ENCODE results near the gene OGA. TPM values are rescaled to one million over a fixed set of nuclear protein-coding genes. Genes with fewer than 3 reads are reported as not detected.

Gene OGA
- polyA plus RNA-seq, 3 donors, result 6.9 to 104 (median 15.3) TPM

- H2AFZ ChIP-seq (ENCODE audit: insufficient read depth, low read depth, low read length, poor library complexity, severe bottlenecking), result no peak overlapping the region
- intact Hi-C loops (cut with micrococcal nuclease), result no loop called here
- H3K79me2 ChIP-seq (ENCODE audit: insufficient read depth, low read length), result peaks cover 64% of the 10 kb centered on the region
- no peaks in the 10 kb centered on the region for H3K27me3 ChIP-seq (ENCODE audit: control insufficient read depth in 2 of 2, insufficient read depth in 2 of 2, low read length in 2 of 2)
- H3K9ac ChIP-seq (ENCODE audit: insufficient read depth, low read length, poor library complexity, severe bottlenecking), result no peak overlapping the region
- Mint-ChIP-seq H3K4me1 (no peaks in the 10 kb centered on the region), H3K4me3 (no peak overlapping the region), H3K27ac (peak overlapping the region in 1 of 7 donors; percentile 62), H3K9me3 (no peaks in the 10 kb centered on the region), H3K36me3 (peaks cover 58 to 95% of the 10 kb centered on the region in 2 donors), H3K27me3 (ENCODE audit: low read depth in 3 of 3) (no peaks in the 10 kb centered on the region)
- no peaks in the 10 kb centered on the region for H3K4me1 ChIP-seq (ENCODE audit: control insufficient read depth in 1 of 2, insufficient read depth in 2 of 2, low read length in 2 of 2)
- H3K36me3 ChIP-seq (replicated peaks in 1 of 2; ENCODE audit: control insufficient read depth in 1 of 2, insufficient read depth in 2 of 2, low read length in 2 of 2), result peaks cover 90 to 100% of the 10 kb centered on the region in 2 donors
- no peaks in the 10 kb centered on the region for H3K9me3 ChIP-seq (replicated peaks in 1 of 2; ENCODE audit: control insufficient read depth in 1 of 2, insufficient read depth in 1 of 2, low read length in 2 of 2)
- no peak for DNase-seq
- peaks cover 98% of the 10 kb centered on the region for H4K20me1 ChIP-seq (ENCODE audit: insufficient read depth, low read length)
- no peak overlapping the region for H3K4me2 ChIP-seq (replicated peaks; ENCODE audit: extremely low read depth, low read length, poor library complexity, severe bottlenecking)
- H3K27ac ChIP-seq (ENCODE audit: low read depth in 1 of 2, low read length in 2 of 2), result no peak overlapping the region
- TF ChIP-seq CTCF (IDR thresholded peaks at IDR 0.05), result no peak
- 100% methylated on average over 1 of the region's 1 CpG for WGBS (ENCODE audit: insufficient coverage)
- no peak overlapping the region for H3K4me3 ChIP-seq (replicated peaks in 1 of 3; ENCODE audit: low read depth in 2 of 3, low read length in 3 of 3)
Observed at GRCh38 chr10:101807158-101807557, 11.1 kb downstream of the OGA start.

- Histone ChIP-seq H3K9ac (ENCODE audit: insufficient read depth, low read length, poor library complexity, severe bottlenecking) (no peak overlapping the region), H3K9me3 (replicated peaks in 1 of 2; ENCODE audit: control insufficient read depth in 1 of 2, insufficient read depth in 1 of 2, low read length in 2 of 2) (no peaks in the 10 kb centered on the region), H3K27ac (ENCODE audit: low read depth in 1 of 2, low read length in 2 of 2) (no peak overlapping the region), H3K4me1 (ENCODE audit: control insufficient read depth in 1 of 2, insufficient read depth in 2 of 2, low read length in 2 of 2) (no peaks in the 10 kb centered on the region), H3K4me2 (replicated peaks; ENCODE audit: extremely low read depth, low read length, poor library complexity, severe bottlenecking) (no peak overlapping the region), H3K27me3 (ENCODE audit: control insufficient read depth in 2 of 2, insufficient read depth in 2 of 2, low read length in 2 of 2) (no peaks in the 10 kb centered on the region), H3K79me2 (ENCODE audit: insufficient read depth, low read length) (peaks cover 66% of the 10 kb centered on the region), H3K4me3 (replicated peaks in 1 of 3; ENCODE audit: low read depth in 2 of 3, low read length in 3 of 3) (no peak overlapping the region), H2AFZ (ENCODE audit: insufficient read depth, low read depth, low read length, poor library complexity, severe bottlenecking) (no peak overlapping the region), H3K36me3 (replicated peaks in 1 of 2; ENCODE audit: control insufficient read depth in 1 of 2, insufficient read depth in 2 of 2, low read length in 2 of 2) (peaks cover 94 to 100% of the 10 kb centered on the region in 2 donors), H4K20me1 (ENCODE audit: insufficient read depth, low read length) (peaks cover 98% of the 10 kb centered on the region)
- TF ChIP-seq CTCF (IDR thresholded peaks at IDR 0.05), result no peak
- no peak for DNase-seq
- Mint-ChIP-seq H3K36me3 (peaks cover 68 to 96% of the 10 kb centered on the region in 2 donors), H3K27me3 (ENCODE audit: low read depth in 3 of 3) (no peaks in the 10 kb centered on the region), H3K4me3 (no peak overlapping the region), H3K27ac (peak overlapping the region in 2 of 7 donors; percentile 10), H3K4me1 (no peaks in the 10 kb centered on the region), H3K9me3 (no peaks in the 10 kb centered on the region)
- WGBS (ENCODE audit: insufficient coverage), result 90% methylated on average over 2 of the region's 4 CpGs
- intact Hi-C loops (cut with micrococcal nuclease), result no loop called here
Observed at GRCh38 chr10:101803511-101803910, 14.7 kb downstream of the OGA start.

Measured in CD14-positive monocyte (primary cell).